Astrocyte of the cerebellum (primary cell): ENCODE data around the gene UBE2E2.

Experiments
- DNase-seq: peaks from one replicate; pipeline ENCODE4 v3.0.0-alpha.2; 2011; ENCODE audit warnings: low read depth
- H3K4me3 ChIP-seq: 2 replicates; pipeline ENCODE4 v1.5.1; 2011; ENCODE audit warnings: mild to moderate bottlenecking, low read depth, low read length, moderate library complexity
- CTCF ChIP-seq: IDR thresholded peaks from 2 replicates; pipeline ENCODE4 v1.5.1; 2012; ENCODE audit warnings: low read length, low read depth, moderate library complexity, mild to moderate bottlenecking; ENCODE audit errors: missing control alignments
- in situ Hi-C: cut with HindIII; loops from 2 replicates; pipeline ENCODE4 v1.10.0; 2017; ENCODE audit warnings: low sequenced_read_pairs

UBE2E2 gene

GRCh38 chr3:23235264-23235663 is 32.1 kb downstream of the UBE2E2 start:
- DNase-seq, result no peak
- H3K4me3 ChIP-seq, result no peak overlapping the region
- in situ Hi-C loops, result no loop called here
- no peak for TF ChIP-seq CTCF

- TF ChIP-seq CTCF, result no peak
- in situ Hi-C loops, result no loop called here
- H3K4me3 ChIP-seq, result no peak overlapping the region
- DNase-seq, result no peak
Measured at GRCh38 chr3:23236890-23237289, 33.8 kb downstream of the UBE2E2 start.

- DNase-seq, result no peak
- TF ChIP-seq CTCF, result no peak
- in situ Hi-C loops, result no loop called here
- H3K4me3 ChIP-seq, result no peak overlapping the region
Measured at GRCh38 chr3:23238156-23238555, 35.0 kb downstream of the UBE2E2 start.

- in situ Hi-C loops, result no loop called here
- TF ChIP-seq CTCF, result no peak
Measured at GRCh38 chr3:23238578-23238977, 35.5 kb downstream of the UBE2E2 start.

GRCh38 chr3:23239211-23240068 is 36.3 kb downstream of the UBE2E2 start:
- in situ Hi-C loops, result no loop called here
- no peak for DNase-seq
- TF ChIP-seq CTCF, result no peak
- H3K4me3 ChIP-seq, result no peak overlapping the region

More at GRCh38 chr3:23238578-23238977, 35.5 kb downstream of the UBE2E2 start:
- no peak for DNase-seq
- H3K4me3 ChIP-seq, result no peak overlapping the region

- TF ChIP-seq CTCF, result no peak
- H3K4me3 ChIP-seq, result no peak overlapping the region
- no peak for DNase-seq
- in situ Hi-C loops, result no loop called here
Measured at GRCh38 chr3:23240171-23240785, 37.2 kb downstream of the UBE2E2 start.
